ENCODE measurements around the gene RFX6. TPM values are rescaled to one million over a fixed set of nuclear protein-coding genes. Genes with fewer than 3 reads are reported as not detected.

RFX6 gene
- total and polyA plus RNA-seq, 2 experiments from 2014 or later, result not detected

DNA sequence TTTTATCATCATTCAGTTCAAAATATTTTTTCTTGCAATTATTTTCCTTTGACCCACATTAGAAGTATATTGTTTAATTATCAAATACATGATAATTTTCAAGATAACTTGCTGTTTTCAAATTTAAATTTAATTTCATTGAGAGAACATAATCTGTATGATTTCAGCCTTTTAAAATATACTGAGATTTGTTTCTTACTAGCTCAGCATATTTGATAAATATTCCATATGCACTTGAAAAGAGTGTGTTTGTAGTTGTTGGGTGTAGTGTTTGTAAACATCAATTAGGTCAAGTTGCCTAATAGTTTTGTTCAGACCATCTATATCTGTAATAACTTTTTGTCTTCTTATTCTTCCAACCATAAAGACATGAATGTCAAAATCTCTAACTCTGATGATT, 19.0 kb upstream of the RFX6 start:
- in situ Hi-C loops (cut with MboI), result no loop called here
- H3K27ac ChIP-seq, result no peak overlapping the region
- no peaks in the 10 kb centered on the region for H3K79me2 ChIP-seq (ENCODE audit: insufficient read depth)
- H2AFZ ChIP-seq, result no peak overlapping the region
- no peaks in the 10 kb centered on the region for H3F3A ChIP-seq (ENCODE audit: insufficient read depth)
- H3K4me3 ChIP-seq, result no peak overlapping the region
- H3K4me1 ChIP-seq (ENCODE audit: insufficient read depth), result no peaks in the 10 kb centered on the region
- H3K9me3 ChIP-seq (ENCODE audit: low read depth), result peaks cover 16% of the 10 kb centered on the region
- no peak overlapping the region for H3K9ac ChIP-seq
- DNase-seq, result no peak
- TF ChIP-seq EZH2phosphoT487 (IDR thresholded peaks at IDR 0.05; ENCODE audit: insufficient read depth, low read depth), result no peak
- TF ChIP-seq EZH2 (IDR thresholded peaks at IDR 0.05; ENCODE audit: insufficient read depth, poor library complexity, severe bottlenecking), result no peak
- no peaks in the 10 kb centered on the region for H3K27me3 ChIP-seq (replicated peaks; ENCODE audit: insufficient read depth)
- no peaks in the 10 kb centered on the region for H4K20me1 ChIP-seq (ENCODE audit: insufficient read depth)
- H3K9me2 ChIP-seq (ENCODE audit: insufficient read depth), result no peaks in the 10 kb centered on the region
- no peaks in the 10 kb centered on the region for H3K36me3 ChIP-seq (ENCODE audit: low read depth)
- no peak overlapping the region for H3K4me2 ChIP-seq (ENCODE audit: unreplicated experiment)

- no peaks in the 10 kb centered on the region for H3K36me3 ChIP-seq (ENCODE audit: low read depth)
- H3K27ac ChIP-seq, result no peak overlapping the region
- H3K4me1 ChIP-seq (ENCODE audit: insufficient read depth), result no peaks in the 10 kb centered on the region
- DNase-seq, result no peak
- H3K4me3 ChIP-seq, result no peak overlapping the region
- H3F3A ChIP-seq (ENCODE audit: insufficient read depth), result no peaks in the 10 kb centered on the region
- no peaks in the 10 kb centered on the region for H3K79me2 ChIP-seq (ENCODE audit: insufficient read depth)
- TF ChIP-seq EZH2 (IDR thresholded peaks at IDR 0.05; ENCODE audit: insufficient read depth, poor library complexity, severe bottlenecking) (no peak), EZH2phosphoT487 (IDR thresholded peaks at IDR 0.05; ENCODE audit: insufficient read depth, low read depth) (no peak)
- H3K9me3 ChIP-seq (ENCODE audit: low read depth), result peaks cover 16% of the 10 kb centered on the region
- in situ Hi-C loops (cut with MboI), result no loop called here
- no peaks in the 10 kb centered on the region for H3K27me3 ChIP-seq (replicated peaks; ENCODE audit: insufficient read depth)
- H2AFZ ChIP-seq, result no peak overlapping the region
- no peaks in the 10 kb centered on the region for H3K9me2 ChIP-seq (ENCODE audit: insufficient read depth)
- H4K20me1 ChIP-seq (ENCODE audit: insufficient read depth), result no peaks in the 10 kb centered on the region
- H3K4me2 ChIP-seq (ENCODE audit: unreplicated experiment), result no peak overlapping the region
- H3K9ac ChIP-seq, result no peak overlapping the region
Measured at GRCh38 chr6:116859264-116859663, 17.8 kb upstream of the RFX6 start.

GRCh38 chr6:116866281-116866871, 10.7 kb upstream of the RFX6 start:
- Histone ChIP-seq H3K9ac (no peak overlapping the region), H3K4me2 (ENCODE audit: unreplicated experiment) (no peak overlapping the region), H3K27ac (no peak overlapping the region), H3K27me3 (replicated peaks; ENCODE audit: insufficient read depth) (no peaks in the 10 kb centered on the region), H3K79me2 (ENCODE audit: insufficient read depth) (no peaks in the 10 kb centered on the region), H4K20me1 (ENCODE audit: insufficient read depth) (no peaks in the 10 kb centered on the region), H3K9me3 (ENCODE audit: low read depth) (no peaks in the 10 kb centered on the region), H2AFZ (no peak overlapping the region), H3K36me3 (ENCODE audit: low read depth) (no peaks in the 10 kb centered on the region), H3F3A (ENCODE audit: insufficient read depth) (no peaks in the 10 kb centered on the region), H3K4me1 (ENCODE audit: insufficient read depth) (no peaks in the 10 kb centered on the region), H3K4me3 (no peak overlapping the region), H3K9me2 (ENCODE audit: insufficient read depth) (no peaks in the 10 kb centered on the region)
- DNase-seq, result no peak
- in situ Hi-C loops (cut with MboI), result no loop called here
- WGBS, 2 experiments (ENCODE audit: low coverage in 1 of 2, low lambda C conversion rate in 2 of 2, missing lambda C conversion rate in 2 of 2), result 77 to 82% methylated on average over 3 of the region's 3 CpGs
- TF ChIP-seq EZH2phosphoT487 (IDR thresholded peaks at IDR 0.05; ENCODE audit: insufficient read depth, low read depth), result no peak
- no peak for TF ChIP-seq EZH2 (IDR thresholded peaks at IDR 0.05; ENCODE audit: insufficient read depth, poor library complexity, severe bottlenecking)

- Histone ChIP-seq H3K9me3 (ENCODE audit: low read depth) (no peaks in the 10 kb centered on the region), H2AFZ (no peak overlapping the region), H3K4me1 (ENCODE audit: insufficient read depth) (no peaks in the 10 kb centered on the region), H3K4me3 (no peak overlapping the region), H3K27me3 (replicated peaks; ENCODE audit: insufficient read depth) (peaks cover 34% of the 10 kb centered on the region), H3F3A (ENCODE audit: insufficient read depth) (no peaks in the 10 kb centered on the region), H3K4me2 (ENCODE audit: unreplicated experiment) (no peak overlapping the region), H3K79me2 (ENCODE audit: insufficient read depth) (no peaks in the 10 kb centered on the region), H3K27ac (no peak overlapping the region), H3K9me2 (ENCODE audit: insufficient read depth) (no peaks in the 10 kb centered on the region), H3K9ac (no peak overlapping the region), H4K20me1 (ENCODE audit: insufficient read depth) (no peaks in the 10 kb centered on the region), H3K36me3 (ENCODE audit: low read depth) (no peaks in the 10 kb centered on the region)
- in situ Hi-C loops (cut with MboI), result no loop called here
- 40 to 42% methylated on average over 4 of the region's 4 CpGs for WGBS, 2 experiments (ENCODE audit: low coverage in 1 of 2, low lambda C conversion rate in 2 of 2, missing lambda C conversion rate in 2 of 2)
- TF ChIP-seq EZH2phosphoT487 (IDR thresholded peaks at IDR 0.05; ENCODE audit: insufficient read depth, low read depth), result no peak
- TF ChIP-seq EZH2 (IDR thresholded peaks at IDR 0.05; ENCODE audit: insufficient read depth, poor library complexity, severe bottlenecking), result no peak
- no peak for DNase-seq
Measured at GRCh38 chr6:116872771-116873170, 4.3 kb upstream of the RFX6 start.

GRCh38 chr6:116876107-116876506, 935 bp upstream of the RFX6 start:
- Histone ChIP-seq H3K79me2 (ENCODE audit: insufficient read depth) (no peaks in the 10 kb centered on the region), H3K9me3 (ENCODE audit: low read depth) (no peaks in the 10 kb centered on the region), H2AFZ (no peak overlapping the region; the same call in 1 of the 2 replicates), H3K4me2 (ENCODE audit: unreplicated experiment) (no peak overlapping the region), H3K4me1 (ENCODE audit: insufficient read depth) (no peaks in the 10 kb centered on the region), H3K4me3 (no peak overlapping the region), H3K9ac (no peak overlapping the region), H3K9me2 (ENCODE audit: insufficient read depth) (no peaks in the 10 kb centered on the region), H3K27ac (no peak overlapping the region), H3K27me3 (replicated peaks; ENCODE audit: insufficient read depth) (peaks cover 47% of the 10 kb centered on the region), H4K20me1 (ENCODE audit: insufficient read depth) (no peaks in the 10 kb centered on the region), H3K36me3 (ENCODE audit: low read depth) (no peaks in the 10 kb centered on the region), H3F3A (ENCODE audit: insufficient read depth) (no peaks in the 10 kb centered on the region)
- in situ Hi-C loops (cut with MboI), result no loop called here
- no peak for TF ChIP-seq EZH2 (IDR thresholded peaks at IDR 0.05; ENCODE audit: insufficient read depth, poor library complexity, severe bottlenecking)
- TF ChIP-seq EZH2phosphoT487 (IDR thresholded peaks at IDR 0.05; ENCODE audit: insufficient read depth, low read depth), result no peak
- DNase-seq, result peak; percentile 10
- 15% methylated on average over 8 of the region's 8 CpGs for WGBS, 2 experiments (ENCODE audit: low coverage in 1 of 2, low lambda C conversion rate in 2 of 2, missing lambda C conversion rate in 2 of 2)

Measured in GM23248 (cell line).